HepG2 (cell line): Measurements from ENCODE around the gene RGP1. TPM values are rescaled to one million over a fixed set of nuclear protein-coding genes. Genes with fewer than 3 reads are reported as not detected.

ENCODE experiments used
- BRD4 ChIP-seq: sonication (generic); formaldehyde crosslinking; IDR thresholded peaks from 2 replicates; pipeline ENCODE4 v1.4.0; 2020; ENCODE audit warnings: missing genetic modification reagents
- CHD2 ChIP-seq: IDR thresholded peaks from 2 replicates; pipeline ENCODE4 v1.6.1; 2011; ENCODE audit warnings: low read depth, low read length, improper control_type of control experiment
- ETV5 ChIP-seq: IDR thresholded peaks from 2 replicates; pipeline ENCODE4 v1.6.1; 2018; ENCODE audit warnings: missing biosample characterization, missing genetic modification reagents, inconsistent platforms, borderline replicate concordance
- NONO ChIP-seq, 2 experiments: fragments of 450-650 bp in 1 of 2; sonication (generic) in 1 of 2; formaldehyde crosslinking in 1 of 2; IDR thresholded peaks in 1 of 2; conservative IDR thresholded peaks in 1 of 2; 2 replicates each; pipeline versions ENCODE4 v1.6.1 to v1.8.0; 2017 to 2022; ENCODE audit warnings: mild to moderate bottlenecking in 1 of 2, missing genetic modification reagents in 1 of 2, moderate library complexity in 1 of 2
- RXRA ChIP-seq: sonication (generic); formaldehyde crosslinking; IDR thresholded peaks from 2 replicates; pipeline ENCODE4 v1.5.1; 2020; ENCODE audit warnings: missing genetic modification reagents
- SP1 ChIP-seq, 2 experiments: fragments of 450-650 bp in 1 of 2; sonication (generic) in 1 of 2; formaldehyde crosslinking in 1 of 2; IDR thresholded peaks; 2 replicates each; pipeline versions ENCODE4 v1.4.0 to v1.6.1; 2016 to 2020; ENCODE audit warnings: missing genetic modification reagents in 1 of 2
- TBX2 ChIP-seq: sonication (generic); formaldehyde crosslinking; IDR thresholded peaks from 2 replicates; pipeline ENCODE4 v1.5.0; 2020; ENCODE audit warnings: missing genetic modification reagents, mild to moderate bottlenecking, borderline replicate concordance
- ZFP37 ChIP-seq: sonication (generic); formaldehyde crosslinking; IDR thresholded peaks from 2 replicates; pipeline ENCODE4 v1.4.0; 2020; ENCODE audit warnings: missing genetic modification reagents, borderline replicate concordance
- ZNF12 ChIP-seq: sonication (generic); formaldehyde crosslinking; IDR thresholded peaks from 2 replicates; pipeline ENCODE4 v1.5.0; 2020; ENCODE audit warnings: missing genetic modification reagents
- ZNF563 ChIP-seq: sonication (generic); formaldehyde crosslinking; IDR thresholded peaks from 2 replicates; pipeline ENCODE4 v1.8.0; 2022; ENCODE audit warnings: mild to moderate bottlenecking, moderate library complexity, missing genetic modification reagents
- ZNF607 ChIP-seq: sonication (generic); formaldehyde crosslinking; IDR thresholded peaks from 2 replicates; pipeline ENCODE4 v1.5.1; 2020; ENCODE audit warnings: missing genetic modification reagents, mild to moderate bottlenecking, borderline replicate concordance
- ZNF737 ChIP-seq: sonication (generic); formaldehyde crosslinking; IDR thresholded peaks from 2 replicates; pipeline ENCODE4 v1.5.0; 2020; ENCODE audit warnings: missing genetic modification reagents, mild to moderate bottlenecking, borderline replicate concordance
- ZNF782 ChIP-seq: sonication (generic); formaldehyde crosslinking; IDR thresholded peaks from 2 replicates; pipeline ENCODE4 v1.4.0; 2020; ENCODE audit warnings: missing genetic modification reagents, mild to moderate bottlenecking, borderline replicate concordance
- polyA plus RNA-seq, 8 experiments: library from polyadenylated mRNA; depleted of rRNA in 3 of 8; stranded (reverse) in 7 of 8; unstranded in 1 of 8; fragments of >200 nt; fragmentation: Illumina TruSeq in 4 of 8; extraction: Trizol in 4 of 8; gene quantifications; 2 replicates each; pipeline versions ENCODE4 v1.2.1 to v1.2.3, GENCODE V29; 2011 to 2016; ENCODE audit warnings: low read depth in 4 of 8, missing spikeins in 1 of 8, mixed read lengths in 1 of 8; ENCODE audit not compliant: insufficient read depth in 1 of 8
- total RNA-seq, 5 experiments: library from RNA; depleted of rRNA; stranded (reverse); fragments of >200 nt; fragmentation: Illumina TruSeq; extraction: Trizol; gene quantifications; 2 replicates each; pipeline ENCODE4 v1.2.3, GENCODE V29; 2016; ENCODE audit warnings: low read depth in 1 of 5
- TF ChIP-seq, protein P1 (sequence below): sonication (generic); formaldehyde crosslinking; IDR thresholded peaks from 2 replicates; pipeline ENCODE4 v1.8.1; 2023; ENCODE audit warnings: mild to moderate bottlenecking, missing genetic modification reagents
- TF ChIP-seq, protein P2 (sequence below): sonication (generic); formaldehyde crosslinking; IDR thresholded peaks from 2 replicates; pipeline ENCODE4 v1.4.0; 2020; ENCODE audit warnings: missing genetic modification reagents
- TF ChIP-seq, protein P3 (sequence below): sonication (generic); formaldehyde crosslinking; IDR thresholded peaks from 2 replicates; pipeline ENCODE4 v1.4.0; 2020; ENCODE audit warnings: missing genetic modification reagents
- TF ChIP-seq, protein P4 (sequence below): sonication (generic); formaldehyde crosslinking; IDR thresholded peaks from 2 replicates; pipeline ENCODE4 v1.4.0; 2020; ENCODE audit warnings: missing genetic modification reagents
- TF ChIP-seq, protein P5 (sequence below): sonication (generic); formaldehyde crosslinking; IDR thresholded peaks from 2 replicates; pipeline ENCODE4 v1.4.0; 2020; ENCODE audit warnings: mild to moderate bottlenecking, missing genetic modification reagents

The RGP1 gene
- total and polyA plus RNA-seq, 2 of the 13 experiments (the other 11 are each of a cell fraction or from before 2014, with no cell fraction given): 12.7 to 21.0 TPM

DNA sequence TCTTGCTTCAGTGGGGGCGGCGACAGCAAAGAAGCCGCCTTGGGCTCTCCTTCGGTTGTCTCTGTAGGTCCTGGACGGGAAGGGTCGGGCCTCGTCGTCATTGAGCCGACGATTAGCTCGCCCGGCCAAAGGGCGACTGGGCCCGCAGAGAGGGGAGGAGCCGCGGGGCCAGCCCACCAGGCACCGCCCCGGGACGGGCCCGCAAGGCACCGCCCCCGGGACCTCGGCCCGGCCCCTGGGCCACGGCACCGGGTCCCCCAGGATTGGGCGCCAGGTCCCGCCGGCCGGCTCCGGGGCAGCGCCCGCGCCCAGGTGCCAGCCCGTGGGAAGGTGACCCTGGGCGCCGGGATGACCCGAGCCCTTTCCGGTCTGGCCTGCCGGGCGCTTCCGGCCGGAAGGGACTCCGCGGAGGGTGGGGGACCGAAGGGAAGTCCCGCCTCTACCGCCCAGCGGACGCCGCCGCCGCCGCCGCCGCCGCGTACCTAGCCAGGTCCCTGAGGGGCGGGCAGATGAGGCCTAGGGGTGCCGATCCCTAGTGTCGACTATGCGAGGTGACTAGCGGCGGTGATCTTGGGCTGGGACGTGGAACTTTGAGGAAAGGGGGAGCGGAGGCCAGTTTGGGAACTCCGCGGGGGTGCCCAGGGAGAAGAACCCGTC lies at the start of gene RGP1, which contains the start of gene GBA2 (continued):
- peak; percentile 64; the same call in 1 of the 2 replicates for TF ChIP-seq ZNF12 (CRISPR knock-in tag)
- TF ChIP-seq ZNF782 (CRISPR knock-in tag): no peak
- peak; percentile 55; the same call in 1 of the 2 replicates for TF ChIP-seq ZFP37
- no peak for TF ChIP-seq NONO (IDR thresholded peaks at IDR 0.05)
- no peak for TF ChIP-seq NONO (CRISPR knock-in tag; conservative IDR thresholded peaks at IDR 0.05)
- TF ChIP-seq, protein P1, sequence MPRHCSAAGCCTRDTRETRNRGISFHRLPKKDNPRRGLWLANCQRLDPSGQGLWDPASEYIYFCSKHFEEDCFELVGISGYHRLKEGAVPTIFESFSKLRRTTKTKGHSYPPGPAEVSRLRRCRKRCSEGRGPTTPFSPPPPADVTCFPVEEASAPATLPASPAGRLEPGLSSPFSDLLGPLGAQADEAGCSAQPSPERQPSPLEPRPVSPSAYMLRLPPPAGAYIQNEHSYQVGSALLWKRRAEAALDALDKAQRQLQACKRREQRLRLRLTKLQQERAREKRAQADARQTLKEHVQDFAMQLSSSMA (CRISPR knock-in tag): no peak
- TF ChIP-seq TBX2 (CRISPR knock-in tag): peak; percentile 30; the same call in 1 of the 2 replicates
- TF ChIP-seq, protein P2, sequence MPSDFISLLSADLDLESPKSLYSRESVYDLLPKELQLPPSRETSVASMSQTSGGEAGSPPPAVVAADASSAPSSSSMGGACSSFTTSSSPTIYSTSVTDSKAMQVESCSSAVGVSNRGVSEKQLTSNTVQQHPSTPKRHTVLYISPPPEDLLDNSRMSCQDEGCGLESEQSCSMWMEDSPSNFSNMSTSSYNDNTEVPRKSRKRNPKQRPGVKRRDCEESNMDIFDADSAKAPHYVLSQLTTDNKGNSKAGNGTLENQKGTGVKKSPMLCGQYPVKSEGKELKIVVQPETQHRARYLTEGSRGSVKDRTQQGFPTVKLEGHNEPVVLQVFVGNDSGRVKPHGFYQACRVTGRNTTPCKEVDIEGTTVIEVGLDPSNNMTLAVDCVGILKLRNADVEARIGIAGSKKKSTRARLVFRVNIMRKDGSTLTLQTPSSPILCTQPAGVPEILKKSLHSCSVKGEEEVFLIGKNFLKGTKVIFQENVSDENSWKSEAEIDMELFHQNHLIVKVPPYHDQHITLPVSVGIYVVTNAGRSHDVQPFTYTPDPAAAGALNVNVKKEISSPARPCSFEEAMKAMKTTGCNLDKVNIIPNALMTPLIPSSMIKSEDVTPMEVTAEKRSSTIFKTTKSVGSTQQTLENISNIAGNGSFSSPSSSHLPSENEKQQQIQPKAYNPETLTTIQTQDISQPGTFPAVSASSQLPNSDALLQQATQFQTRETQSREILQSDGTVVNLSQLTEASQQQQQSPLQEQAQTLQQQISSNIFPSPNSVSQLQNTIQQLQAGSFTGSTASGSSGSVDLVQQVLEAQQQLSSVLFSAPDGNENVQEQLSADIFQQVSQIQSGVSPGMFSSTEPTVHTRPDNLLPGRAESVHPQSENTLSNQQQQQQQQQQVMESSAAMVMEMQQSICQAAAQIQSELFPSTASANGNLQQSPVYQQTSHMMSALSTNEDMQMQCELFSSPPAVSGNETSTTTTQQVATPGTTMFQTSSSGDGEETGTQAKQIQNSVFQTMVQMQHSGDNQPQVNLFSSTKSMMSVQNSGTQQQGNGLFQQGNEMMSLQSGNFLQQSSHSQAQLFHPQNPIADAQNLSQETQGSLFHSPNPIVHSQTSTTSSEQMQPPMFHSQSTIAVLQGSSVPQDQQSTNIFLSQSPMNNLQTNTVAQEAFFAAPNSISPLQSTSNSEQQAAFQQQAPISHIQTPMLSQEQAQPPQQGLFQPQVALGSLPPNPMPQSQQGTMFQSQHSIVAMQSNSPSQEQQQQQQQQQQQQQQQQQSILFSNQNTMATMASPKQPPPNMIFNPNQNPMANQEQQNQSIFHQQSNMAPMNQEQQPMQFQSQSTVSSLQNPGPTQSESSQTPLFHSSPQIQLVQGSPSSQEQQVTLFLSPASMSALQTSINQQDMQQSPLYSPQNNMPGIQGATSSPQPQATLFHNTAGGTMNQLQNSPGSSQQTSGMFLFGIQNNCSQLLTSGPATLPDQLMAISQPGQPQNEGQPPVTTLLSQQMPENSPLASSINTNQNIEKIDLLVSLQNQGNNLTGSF (CRISPR knock-in tag): no peak
- TF ChIP-seq SP1 (IDR thresholded peaks at IDR 0.05): no peak
- no peak for TF ChIP-seq SP1 (CRISPR knock-in tag; IDR thresholded peaks at IDR 0.05)
- no peak for TF ChIP-seq ZNF737 (CRISPR knock-in tag)
- TF ChIP-seq, protein P3, sequence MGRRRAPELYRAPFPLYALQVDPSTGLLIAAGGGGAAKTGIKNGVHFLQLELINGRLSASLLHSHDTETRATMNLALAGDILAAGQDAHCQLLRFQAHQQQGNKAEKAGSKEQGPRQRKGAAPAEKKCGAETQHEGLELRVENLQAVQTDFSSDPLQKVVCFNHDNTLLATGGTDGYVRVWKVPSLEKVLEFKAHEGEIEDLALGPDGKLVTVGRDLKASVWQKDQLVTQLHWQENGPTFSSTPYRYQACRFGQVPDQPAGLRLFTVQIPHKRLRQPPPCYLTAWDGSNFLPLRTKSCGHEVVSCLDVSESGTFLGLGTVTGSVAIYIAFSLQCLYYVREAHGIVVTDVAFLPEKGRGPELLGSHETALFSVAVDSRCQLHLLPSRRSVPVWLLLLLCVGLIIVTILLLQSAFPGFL (CRISPR knock-in tag): no peak
- peak; percentile 88 for TF ChIP-seq ZNF607
- TF ChIP-seq RXRA: peak; percentile 24; the same call in 1 of the 2 replicates
- TF ChIP-seq CHD2: no peak
- TF ChIP-seq ZNF563 (CRISPR knock-in tag): 0 out of 2 replicates have a peak, but pooled peaks have one; percentile 28
- peak; percentile 93 for TF ChIP-seq ETV5
- peak; percentile 31 for TF ChIP-seq BRD4 (CRISPR knock-in tag)
- TF ChIP-seq, protein P4, sequence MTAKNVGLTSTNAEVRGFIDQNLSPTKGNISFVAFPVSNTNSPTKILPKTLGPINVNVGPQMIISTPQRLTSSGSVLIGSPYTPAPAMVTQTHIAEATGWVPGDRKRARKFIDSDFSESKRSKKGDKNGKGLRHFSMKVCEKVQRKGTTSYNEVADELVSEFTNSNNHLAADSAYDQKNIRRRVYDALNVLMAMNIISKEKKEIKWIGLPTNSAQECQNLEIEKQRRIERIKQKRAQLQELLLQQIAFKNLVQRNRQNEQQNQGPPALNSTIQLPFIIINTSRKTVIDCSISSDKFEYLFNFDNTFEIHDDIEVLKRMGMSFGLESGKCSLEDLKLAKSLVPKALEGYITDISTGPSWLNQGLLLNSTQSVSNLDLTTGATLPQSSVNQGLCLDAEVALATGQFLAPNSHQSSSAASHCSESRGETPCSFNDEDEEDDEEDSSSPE (CRISPR knock-in tag): peak; percentile 36; the same call in 1 of the 2 replicates
- TF ChIP-seq, protein P5, sequence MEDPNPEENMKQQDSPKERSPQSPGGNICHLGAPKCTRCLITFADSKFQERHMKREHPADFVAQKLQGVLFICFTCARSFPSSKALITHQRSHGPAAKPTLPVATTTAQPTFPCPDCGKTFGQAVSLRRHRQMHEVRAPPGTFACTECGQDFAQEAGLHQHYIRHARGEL (CRISPR knock-in tag): no peak
